Fibroblast of mammary gland (primary cell): Measurements from ENCODE around the gene SUDS3.

Source experiments
- DNase-seq: peaks from one replicate; pipeline ENCODE4 v3.0.0-alpha.2; 2010; ENCODE audit warnings: low read depth
- H3K4me3 ChIP-seq: 2 replicates; pipeline ENCODE4 v1.5.1; 2011; ENCODE audit warnings: low read depth, mild to moderate bottlenecking, low read length, moderate library complexity; ENCODE audit not compliant: control insufficient read depth
- CTCF ChIP-seq: conservative IDR thresholded peaks from 2 replicates; pipeline ENCODE4 v1.5.1; 2011; ENCODE audit warnings: low read depth, low read length, inconsistent platforms; ENCODE audit not compliant: control insufficient read depth, insufficient read depth

Gene SUDS3

GRCh38 chr12:118376089-118377020 lies at the start of gene SUDS3:
Gene SUDS3 (plus strand): TSS chr12:118376555. CDS start chr12:118376692, 137 bp downstream.
- H3K4me3 ChIP-seq = peak within 1 kb of the TSS; percentile 67
- DNase-seq = peak; percentile 73
- TF ChIP-seq CTCF = peak; percentile 87

GRCh38 chr12:118326991-118327390 lies 49.4 kb upstream of the SUDS3 start:
- no peak overlapping the region for H3K4me3 ChIP-seq
- no peak for TF ChIP-seq CTCF

GRCh38 chr12:118327391-118327790 lies 49.0 kb upstream of the SUDS3 start:
- TF ChIP-seq CTCF = no peak
- no peak overlapping the region for H3K4me3 ChIP-seq
- peak; percentile 22 for DNase-seq

More at GRCh38 chr12:118326991-118327390, 49.4 kb upstream of the SUDS3 start:
- peak; percentile 47 for DNase-seq

- no peak overlapping the region for H3K4me3 ChIP-seq
- no peak for DNase-seq
- no peak for TF ChIP-seq CTCF
Measured at GRCh38 chr12:118328486-118329330, 47.6 kb upstream of the SUDS3 start.

- no peak for TF ChIP-seq CTCF
- no peak for DNase-seq
- no peak overlapping the region for H3K4me3 ChIP-seq
Measured at GRCh38 chr12:118330421-118331018, 45.8 kb upstream of the SUDS3 start.

GRCh38 chr12:118332511-118332910 lies 43.8 kb upstream of the SUDS3 start:
- H3K4me3 ChIP-seq = no peak overlapping the region
- DNase-seq = peak; percentile 69
- no peak for TF ChIP-seq CTCF
